Gastroesophageal sphincter (tissue), 3 donors: Measurements from ENCODE around the gene RGN.

Source experiments
- POLR2A ChIP-seq, 2 donors: fragments of 450-650 bp; IDR thresholded peaks; one replicate each; pipeline ENCODE4 v1.6.1; 2017; ENCODE audit warnings: antibody characterized with exemption in 2 of 2, mild to moderate bottlenecking in 2 of 2, moderate library complexity in 1 of 2
- POLR2AphosphoS5 ChIP-seq: sonication (generic); formaldehyde crosslinking; IDR thresholded peaks from one replicate; pipeline ENCODE4 v1.6.1; 2017; ENCODE audit warnings: antibody characterized with exemption
- TF ChIP-seq, protein P1 (sequence below), 4 experiments: fragments of 200-600 bp in 2 of 4; fragments of 450-650 bp in 2 of 4; sonication (generic) in 1 of 4; IDR thresholded peaks; one replicate each; pipeline ENCODE4 v1.5.1; 2017 to 2019; ENCODE audit warnings: antibody characterized with exemption in 4 of 4, mild to moderate bottlenecking in 2 of 4, moderate library complexity in 2 of 4

DNA sequence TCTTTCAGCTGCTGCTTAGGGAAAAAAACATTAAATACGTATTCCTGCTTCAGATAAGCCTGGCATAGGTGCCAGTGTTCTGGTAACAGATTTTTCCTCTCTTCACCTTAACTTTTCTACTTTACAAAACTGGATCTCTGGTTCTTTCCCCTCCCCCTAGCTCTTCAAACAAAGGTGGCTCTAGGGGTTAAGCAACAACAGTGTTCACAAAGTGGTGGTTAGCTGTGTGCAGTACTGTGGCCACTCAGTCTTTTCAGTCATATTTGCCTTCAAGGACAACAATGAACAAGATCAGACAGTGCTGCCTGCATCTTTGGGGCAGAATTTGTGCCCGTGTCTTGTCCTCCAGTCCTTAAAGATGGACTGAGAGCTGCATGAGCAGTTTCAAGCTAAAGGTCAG lies 15.1 kb upstream of the RGN start:
- TF ChIP-seq, protein P1, sequence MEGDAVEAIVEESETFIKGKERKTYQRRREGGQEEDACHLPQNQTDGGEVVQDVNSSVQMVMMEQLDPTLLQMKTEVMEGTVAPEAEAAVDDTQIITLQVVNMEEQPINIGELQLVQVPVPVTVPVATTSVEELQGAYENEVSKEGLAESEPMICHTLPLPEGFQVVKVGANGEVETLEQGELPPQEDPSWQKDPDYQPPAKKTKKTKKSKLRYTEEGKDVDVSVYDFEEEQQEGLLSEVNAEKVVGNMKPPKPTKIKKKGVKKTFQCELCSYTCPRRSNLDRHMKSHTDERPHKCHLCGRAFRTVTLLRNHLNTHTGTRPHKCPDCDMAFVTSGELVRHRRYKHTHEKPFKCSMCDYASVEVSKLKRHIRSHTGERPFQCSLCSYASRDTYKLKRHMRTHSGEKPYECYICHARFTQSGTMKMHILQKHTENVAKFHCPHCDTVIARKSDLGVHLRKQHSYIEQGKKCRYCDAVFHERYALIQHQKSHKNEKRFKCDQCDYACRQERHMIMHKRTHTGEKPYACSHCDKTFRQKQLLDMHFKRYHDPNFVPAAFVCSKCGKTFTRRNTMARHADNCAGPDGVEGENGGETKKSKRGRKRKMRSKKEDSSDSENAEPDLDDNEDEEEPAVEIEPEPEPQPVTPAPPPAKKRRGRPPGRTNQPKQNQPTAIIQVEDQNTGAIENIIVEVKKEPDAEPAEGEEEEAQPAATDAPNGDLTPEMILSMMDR (IDR thresholded peaks at IDR 0.05), result no peak
- TF ChIP-seq POLR2AphosphoS5, result no peak
- TF ChIP-seq POLR2A (IDR thresholded peaks at IDR 0.05), result no peak
